K562 (cell line): Measurements from ENCODE around the gene TMEM163. TPM values are rescaled to one million over a fixed set of nuclear protein-coding genes. Genes with fewer than 3 reads are reported as not detected.

Experiments used
- ATAC-seq: fragments of 200-7000 bp; cut with Tn5 transposase; 3 replicates; pipeline ENCODE4 v1.9.1; 2020; ENCODE audit warnings: moderate library complexity
- BruUV-seq: library from RNA; stranded (reverse); fragments of 400-500 nt; replicated peaks from 2 replicates; lab custom pipeline; 2021; lab: Mats Ljungman, UMichigan
- CTCF ChIA-PET: fragments of 300-600 bp; formaldehyde crosslinking; extraction: SDS; loops from one replicate; lab custom pipeline; 2021; ENCODE audit warnings: low intra/inter-chr PET ratio; lab: Yijun Ruan, JAX
- POLR2A ChIA-PET: fragments of 300-600, 350-650 bp; sonication (Branson Sonifier 250); formaldehyde crosslinking; extraction: SDS; loops from one replicate; lab custom pipeline; 2021; ENCODE audit warnings: antibody characterized with exemption, inconsistent platforms; lab: Yijun Ruan, JAX
- DNase-seq, 4 experiments: peaks; one replicate each; pipeline versions ENCODE4 v3.0.0 to v3.0.0-alpha.2; 2011 to 2018; ENCODE audit warnings: low spot score in 3 of 4, mixed read lengths in 3 of 4; ENCODE audit errors: extremely low read depth in 1 of 4
- FAIRE-seq: peaks from 2 replicates; lab custom pipeline; 2011; peaks lifted over from hg19 to GRCh38; lab: Jason Lieb, UNC
- H2AFZ ChIP-seq: 2 replicates; pipeline ENCODE4 v1.6.0; 2011; ENCODE audit warnings: low read depth, low read length, control low read depth, inconsistent platforms
- H3K27ac ChIP-seq: fragments of 200-600 bp; 3 replicates; pipeline ENCODE4 v1.8.0; 2011; ENCODE audit warnings: low read depth, mild to moderate bottlenecking, control low read depth, inconsistent platforms, low read length, moderate library complexity, mixed read lengths; ENCODE audit errors: extremely low read depth
- H3K27me3 ChIP-seq, 2 experiments: fragments of 300-600 bp in 1 of 2; 2 replicates in 1 of 2; 3 replicates in 1 of 2; pipeline versions ENCODE4 v1.6.0 to v1.8.0; 2011; ENCODE audit warnings: inconsistent platforms in 2 of 2, low read length in 2 of 2, mild to moderate bottlenecking in 1 of 2, mixed read lengths in 1 of 2, moderate library complexity in 1 of 2; ENCODE audit not compliant: control insufficient read depth in 2 of 2, insufficient read depth in 2 of 2
- H3K36me3 ChIP-seq: fragments of 300-600 bp; 3 replicates; pipeline ENCODE4 v1.8.0; 2011; ENCODE audit warnings: mild to moderate bottlenecking, low read length, inconsistent platforms; ENCODE audit not compliant: control insufficient read depth, insufficient read depth
- H3K4me1 ChIP-seq, 2 experiments: fragments of 200-600 bp in 1 of 2; replicated peaks in 1 of 2; 2 replicates in 1 of 2; 3 replicates in 1 of 2; pipeline versions ENCODE4 v1.5.1 to v1.8.0; 2011; ENCODE audit warnings: inconsistent platforms in 2 of 2, low read length in 2 of 2, mild to moderate bottlenecking in 1 of 2, mixed read lengths in 1 of 2, moderate library complexity in 1 of 2; ENCODE audit not compliant: control insufficient read depth in 2 of 2, insufficient read depth in 2 of 2
- H3K4me2 ChIP-seq: 2 replicates; pipeline ENCODE4 v1.6.1; 2011; ENCODE audit warnings: low read length, control low read depth, inconsistent platforms, mixed read lengths; ENCODE audit not compliant: insufficient read depth
- H3K4me3 ChIP-seq: fragments of 200-600 bp; sonication (generic), shearing (Covaris generic); 2 replicates; pipeline ENCODE4 v1.5.1; 2016; ENCODE audit warnings: control low read depth, inconsistent platforms
- H3K79me2 ChIP-seq: fragments of 200-600 bp; 3 replicates; pipeline ENCODE4 v1.8.0; 2011; ENCODE audit warnings: low read length, inconsistent platforms; ENCODE audit not compliant: control insufficient read depth, insufficient read depth
- H3K9ac ChIP-seq, 2 experiments: 2 replicates each; pipeline versions ENCODE4 v1.6.0 to v1.6.1; 2011; ENCODE audit warnings: low read depth in 2 of 2, low read length in 2 of 2, control low read depth in 1 of 2, inconsistent platforms in 1 of 2, mild to moderate bottlenecking in 1 of 2, mixed read lengths in 1 of 2; ENCODE audit not compliant: insufficient read depth in 1 of 2
- H3K9me1 ChIP-seq: one replicate; pipeline ENCODE4 v1.6.0; 2011; ENCODE audit warnings: inconsistent platforms, mild to moderate bottlenecking, low read length, moderate library complexity; ENCODE audit not compliant: control insufficient read depth, insufficient read depth
- H3K9me3 ChIP-seq: replicated peaks from 2 replicates; pipeline ENCODE4 v1.5.1; 2011; ENCODE audit warnings: low read depth, low read length, inconsistent platforms; ENCODE audit not compliant: control insufficient read depth, insufficient read depth
- H4K20me1 ChIP-seq: replicated peaks from 2 replicates; pipeline ENCODE4 v1.6.1; 2011; ENCODE audit warnings: low read length, inconsistent platforms, mixed read lengths; ENCODE audit not compliant: control insufficient read depth, insufficient read depth
- ARID2 ChIP-seq: fragments of 450-650 bp; IDR thresholded peaks from 2 replicates; pipeline ENCODE4 v1.6.1; 2017; ENCODE audit warnings: antibody characterized with exemption, mild to moderate bottlenecking
- CC2D1A ChIP-seq: fragments of 450-650 bp; IDR thresholded peaks from 2 replicates; pipeline ENCODE4 v1.6.1; 2017; ENCODE audit warnings: mild to moderate bottlenecking
- CCAR2 ChIP-seq: fragments of 200-400 bp; formaldehyde crosslinking; IDR thresholded peaks from 2 replicates; pipeline ENCODE4 v1.6.1; 2017; ENCODE audit warnings: mild to moderate bottlenecking, low read depth, low read length
- FOSL1 ChIP-seq: fragments of 200-800 bp; sonication (Bioruptor generic); conservative IDR thresholded peaks from 2 replicates; pipeline ENCODE4 v1.6.1; 2016; ENCODE audit warnings: missing genetic modification characterization, missing compliant biosample characterization
- FOXM1 ChIP-seq, 2 experiments: fragments of 450-650 bp in 1 of 2; sonication (generic) in 1 of 2; formaldehyde crosslinking in 1 of 2; IDR thresholded peaks; 2 replicates each; pipeline versions ENCODE4 v1.6.1 to v1.9.0; 2017 to 2022; ENCODE audit warnings: low read depth in 2 of 2, mild to moderate bottlenecking in 2 of 2, missing genetic modification reagents in 1 of 2, moderate library complexity in 1 of 2
- KLF1 ChIP-seq: fragments of 450-650 bp; IDR thresholded peaks from 2 replicates; pipeline ENCODE4 v1.6.1; 2016; ENCODE audit warnings: missing genetic modification characterization, missing compliant biosample characterization
- MXI1 ChIP-seq: IDR thresholded peaks from 2 replicates; pipeline ENCODE4 v1.6.1; 2011; ENCODE audit warnings: low read depth, mild to moderate bottlenecking, improper control_type of control experiment, low read length
- NFE2 ChIP-seq: IDR thresholded peaks from 2 replicates; pipeline ENCODE4 v1.6.1; 2014; ENCODE audit warnings: antibody characterized with exemption, low read depth
- SOX6 ChIP-seq: fragments of 450-650 bp; IDR thresholded peaks from 2 replicates; pipeline ENCODE4 v1.6.1; 2014; ENCODE audit warnings: mild to moderate bottlenecking
- TAF15 ChIP-seq: fragments of 200-400 bp; formaldehyde crosslinking; IDR thresholded peaks from 2 replicates; pipeline ENCODE4 v1.6.1; 2017; ENCODE audit warnings: mild to moderate bottlenecking, low read depth, low read length, moderate library complexity
- ZNF444 ChIP-seq: fragments of 250-450 bp; sonication (Bioruptor Pico); IDR thresholded peaks from 2 replicates; pipeline ENCODE4 v1.4.0; 2020; ENCODE audit warnings: mild to moderate bottlenecking, moderate library complexity
- ZNF644 ChIP-seq: fragments of 200-800 bp; sonication (Bioruptor generic); IDR thresholded peaks from 2 replicates; pipeline ENCODE4 v1.6.1; 2016; ENCODE audit warnings: low read depth, missing genetic modification characterization, missing compliant biosample characterization
- WGBS: fragments of 100-300 bp; shearing (Covaris generic); methylation state at CpG from one replicate; pipeline ENCODE4 v1.1.6; 2016; ENCODE audit warnings: low coverage, mixed read lengths; ENCODE audit not compliant: insufficient coverage; ENCODE audit errors: missing lambda C conversion rate; 5-methylcytosine and 5-hydroxymethylcytosine counted together
- in situ Hi-C: fragments of 300-500 bp; cut with MboI; formaldehyde crosslinking; loops from 4 replicates; pipeline ENCODE4 v1.15.0; 2018; ENCODE audit warnings: inconsistent platforms, mixed read lengths
- intact Hi-C: fragments of 100-400 bp; cut with micrococcal nuclease; formaldehyde crosslinking; loops from 2 replicates; pipeline ENCODE4 v1.14.2; 2022
- polyA plus RNA-seq, 8 experiments: library from polyadenylated mRNA; depleted of rRNA in 4 of 8; stranded (reverse) in 5 of 8; unstranded in 3 of 8; fragments of >200 nt; fragmentation: Nextera tagmentation in 2 of 8; fragmentation: Illumina TruSeq in 1 of 8; extraction: Ambion mirVana in 2 of 8; extraction: Trizol in 1 of 8; gene quantifications; 2 replicates each; pipeline versions ENCODE4 v1.2.1 to v1.2.3, GENCODE V29; 2011 to 2014; ENCODE audit warnings: inconsistent platforms in 1 of 8, missing spikeins in 1 of 8
- total RNA-seq, 7 experiments: library from RNA; depleted of rRNA in 6 of 7; stranded (reverse); fragments of >200 nt in 6 of 7; fragmentation: Illumina TruSeq in 2 of 7; extraction: Trizol in 2 of 7; gene quantifications; 2 replicates each; pipeline versions ENCODE4 v1.2.1 to v1.2.3, GENCODE V29; 2011 to 2021; ENCODE audit warnings: low replicate concordance in 1 of 7
- TF ChIP-seq, protein P1 (sequence below): fragments of 450-650 bp; IDR thresholded peaks from 2 replicates; pipeline ENCODE4 v1.6.1; 2016; ENCODE audit warnings: borderline replicate concordance
- TF ChIP-seq, protein P2 (sequence below): fragments of 450-650 bp; IDR thresholded peaks from 2 replicates; pipeline ENCODE4 v1.6.1; 2016; ENCODE audit warnings: low read depth, mild to moderate bottlenecking, moderate library complexity
- TF ChIP-seq, protein P3 (sequence below), 2 experiments: fragments of 450-650 bp; IDR thresholded peaks; 2 replicates each; pipeline ENCODE4 v1.6.1; 2018; ENCODE audit warnings: mild to moderate bottlenecking in 2 of 2, low read depth in 1 of 2; ENCODE audit not compliant: partially characterized antibody in 2 of 2

TMEM163 gene
- total and polyA plus RNA-seq, 9 of the 15 experiments (the other 6 are each of a cell fraction or from before 2014, with no cell fraction given), result 0.04 to 0.68 (median 0.16) TPM; not detected in 3

DNA sequence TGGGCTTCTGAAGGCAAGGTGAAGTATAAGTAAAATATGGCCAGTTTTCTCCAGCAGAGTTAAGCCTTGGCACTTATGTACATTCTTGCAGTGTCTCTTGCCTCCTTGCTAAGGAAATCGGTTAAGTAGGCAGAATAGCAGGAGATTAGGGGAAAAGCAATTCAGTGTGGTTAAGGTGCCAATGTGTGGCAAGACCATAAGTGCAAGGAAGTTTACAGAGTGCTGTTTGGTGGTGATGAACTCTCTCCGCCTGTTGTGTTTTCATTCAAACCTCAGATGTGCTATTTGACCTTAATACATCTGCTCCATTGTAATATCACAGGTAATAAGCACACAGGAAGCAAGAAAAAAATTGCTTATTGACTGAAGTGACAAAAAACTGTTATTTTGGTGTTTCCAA is 308.8 kb downstream of the TMEM163 start:
- ChIA-PET POLR2A (no interaction called here), CTCF (no interaction called here)
- in situ Hi-C loops (loop anchor here (25.0 kb wide), 2 partner anchors 298 to 523 kb away; no protein-coding TSS in a partner anchor), intact Hi-C loops (loop anchor here (5.0 kb wide), 2 partner anchors 163 to 203 kb away; no protein-coding TSS in a partner anchor)
- H2AFZ ChIP-seq, result no peak overlapping the region
- BruUV-seq, result no TSS peak
- TF ChIP-seq NFE2 (no peak), CC2D1A (no peak), ARID2 (no peak), FOXM1 (IDR thresholded peaks at IDR 0.05; ENCODE audit: low read depth) (no peak), FOXM1 (CRISPR knock-in tag; IDR thresholded peaks at IDR 0.05; ENCODE audit: low read depth) (no peak), TAF15 (no peak), MXI1 (no peak), KLF1 (tag) (no peak), CCAR2 (no peak), ZNF644 (no peak), FOSL1 (tag) (no peak), SOX6 (no peak), ZNF444 (CRISPR knock-in tag) (no peak)
- TF ChIP-seq, protein P1, sequence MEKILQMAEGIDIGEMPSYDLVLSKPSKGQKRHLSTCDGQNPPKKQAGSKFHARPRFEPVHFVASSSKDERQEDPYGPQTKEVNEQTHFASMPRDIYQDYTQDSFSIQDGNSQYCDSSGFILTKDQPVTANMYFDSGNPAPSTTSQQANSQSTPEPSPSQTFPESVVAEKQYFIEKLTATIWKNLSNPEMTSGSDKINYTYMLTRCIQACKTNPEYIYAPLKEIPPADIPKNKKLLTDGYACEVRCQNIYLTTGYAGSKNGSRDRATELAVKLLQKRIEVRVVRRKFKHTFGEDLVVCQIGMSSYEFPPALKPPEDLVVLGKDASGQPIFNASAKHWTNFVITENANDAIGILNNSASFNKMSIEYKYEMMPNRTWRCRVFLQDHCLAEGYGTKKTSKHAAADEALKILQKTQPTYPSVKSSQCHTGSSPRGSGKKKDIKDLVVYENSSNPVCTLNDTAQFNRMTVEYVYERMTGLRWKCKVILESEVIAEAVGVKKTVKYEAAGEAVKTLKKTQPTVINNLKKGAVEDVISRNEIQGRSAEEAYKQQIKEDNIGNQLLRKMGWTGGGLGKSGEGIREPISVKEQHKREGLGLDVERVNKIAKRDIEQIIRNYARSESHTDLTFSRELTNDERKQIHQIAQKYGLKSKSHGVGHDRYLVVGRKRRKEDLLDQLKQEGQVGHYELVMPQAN, result no peak
- TF ChIP-seq, protein P2, sequence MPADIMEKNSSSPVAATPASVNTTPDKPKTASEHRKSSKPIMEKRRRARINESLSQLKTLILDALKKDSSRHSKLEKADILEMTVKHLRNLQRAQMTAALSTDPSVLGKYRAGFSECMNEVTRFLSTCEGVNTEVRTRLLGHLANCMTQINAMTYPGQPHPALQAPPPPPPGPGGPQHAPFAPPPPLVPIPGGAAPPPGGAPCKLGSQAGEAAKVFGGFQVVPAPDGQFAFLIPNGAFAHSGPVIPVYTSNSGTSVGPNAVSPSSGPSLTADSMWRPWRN, result no peak
- TF ChIP-seq, protein P3, sequence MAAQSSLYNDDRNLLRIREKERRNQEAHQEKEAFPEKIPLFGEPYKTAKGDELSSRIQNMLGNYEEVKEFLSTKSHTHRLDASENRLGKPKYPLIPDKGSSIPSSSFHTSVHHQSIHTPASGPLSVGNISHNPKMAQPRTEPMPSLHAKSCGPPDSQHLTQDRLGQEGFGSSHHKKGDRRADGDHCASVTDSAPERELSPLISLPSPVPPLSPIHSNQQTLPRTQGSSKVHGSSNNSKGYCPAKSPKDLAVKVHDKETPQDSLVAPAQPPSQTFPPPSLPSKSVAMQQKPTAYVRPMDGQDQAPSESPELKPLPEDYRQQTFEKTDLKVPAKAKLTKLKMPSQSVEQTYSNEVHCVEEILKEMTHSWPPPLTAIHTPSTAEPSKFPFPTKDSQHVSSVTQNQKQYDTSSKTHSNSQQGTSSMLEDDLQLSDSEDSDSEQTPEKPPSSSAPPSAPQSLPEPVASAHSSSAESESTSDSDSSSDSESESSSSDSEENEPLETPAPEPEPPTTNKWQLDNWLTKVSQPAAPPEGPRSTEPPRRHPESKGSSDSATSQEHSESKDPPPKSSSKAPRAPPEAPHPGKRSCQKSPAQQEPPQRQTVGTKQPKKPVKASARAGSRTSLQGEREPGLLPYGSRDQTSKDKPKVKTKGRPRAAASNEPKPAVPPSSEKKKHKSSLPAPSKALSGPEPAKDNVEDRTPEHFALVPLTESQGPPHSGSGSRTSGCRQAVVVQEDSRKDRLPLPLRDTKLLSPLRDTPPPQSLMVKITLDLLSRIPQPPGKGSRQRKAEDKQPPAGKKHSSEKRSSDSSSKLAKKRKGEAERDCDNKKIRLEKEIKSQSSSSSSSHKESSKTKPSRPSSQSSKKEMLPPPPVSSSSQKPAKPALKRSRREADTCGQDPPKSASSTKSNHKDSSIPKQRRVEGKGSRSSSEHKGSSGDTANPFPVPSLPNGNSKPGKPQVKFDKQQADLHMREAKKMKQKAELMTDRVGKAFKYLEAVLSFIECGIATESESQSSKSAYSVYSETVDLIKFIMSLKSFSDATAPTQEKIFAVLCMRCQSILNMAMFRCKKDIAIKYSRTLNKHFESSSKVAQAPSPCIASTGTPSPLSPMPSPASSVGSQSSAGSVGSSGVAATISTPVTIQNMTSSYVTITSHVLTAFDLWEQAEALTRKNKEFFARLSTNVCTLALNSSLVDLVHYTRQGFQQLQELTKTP (IDR thresholded peaks at IDR 0.05; ENCODE audit: low read depth in 1 of 2, partially characterized antibody in 2 of 2), result no peak
- TF ChIP-seq, all 486 proteins: peak for 0
- no peak for DNase-seq
- no peak overlapping the region for H3K27ac ChIP-seq
- no peaks in the 10 kb centered on the region for H3K79me2 ChIP-seq
- no peak for FAIRE-seq
- no peak overlapping the region for H3K4me2 ChIP-seq
- no peaks in the 10 kb centered on the region for H4K20me1 ChIP-seq
- no peaks in the 10 kb centered on the region for H3K9me3 ChIP-seq
- no peak for ATAC-seq
- WGBS, result 58% methylated on average over 2 of the region's 2 CpGs
- H3K4me3 ChIP-seq, result no peak overlapping the region
- no peak overlapping the region for H3K9ac ChIP-seq
- no peaks in the 10 kb centered on the region; a peak in 1 of 5 replicates for H3K4me1 ChIP-seq
- H3K27me3 ChIP-seq, result no peaks in the 10 kb centered on the region
- H3K36me3 ChIP-seq, result no peaks in the 10 kb centered on the region
- H3K9me1 ChIP-seq, result no peaks in the 10 kb centered on the region
